HEK293 (cell line): ENCODE measurements around the gene MRPL55.

Experiments used
- CTCF ChIA-PET: fragments of 350-600 bp; formaldehyde crosslinking; extraction: SDS; loops from one replicate; lab custom pipeline; 2021; ENCODE audit warnings: antibody characterized with exemption; lab: Yijun Ruan, JAX
- POLR2A ChIA-PET: fragments of 300-600 bp; formaldehyde crosslinking; extraction: SDS; loops from one replicate; lab custom pipeline; 2020; ENCODE audit warnings: antibody characterized with exemption, inconsistent platforms; lab: Yijun Ruan, JAX
- H3K27ac ChIP-seq: fragments of 200-500 bp; sonication (Bioruptor generic); 2 replicates; pipeline ENCODE4 v1.5.1; 2014; ENCODE audit warnings: low read depth, low read length, control low read depth, inconsistent platforms; ENCODE audit errors: extremely low read depth
- H3K36me3 ChIP-seq, 2 experiments: fragments of 200-500 bp in 1 of 2; sonication (Bioruptor generic) in 1 of 2; 1 replicate in 1 of 2; 2 replicates in 1 of 2; pipeline ENCODE4 v1.5.1; 2014 to 2017; ENCODE audit warnings: inconsistent platforms in 2 of 2, low read length in 2 of 2; ENCODE audit not compliant: control insufficient read depth in 2 of 2, insufficient read depth in 1 of 2
- H3K4me1 ChIP-seq: fragments of 200-500 bp; sonication (Bioruptor generic); 2 replicates; pipeline ENCODE4 v1.5.1; 2014; ENCODE audit warnings: mild to moderate bottlenecking, low read length, inconsistent platforms; ENCODE audit not compliant: control insufficient read depth, insufficient read depth
- H3K4me3 ChIP-seq: 2 replicates; pipeline ENCODE4 v1.5.1; 2011; ENCODE audit warnings: low read depth, mild to moderate bottlenecking, control low read depth, low read length, moderate library complexity
- H3K9me3 ChIP-seq: fragments of 200-500 bp; sonication (Bioruptor generic); 2 replicates; pipeline ENCODE4 v1.5.1; 2014; ENCODE audit warnings: low read depth, low read length, inconsistent platforms; ENCODE audit not compliant: control insufficient read depth, insufficient read depth
- BCL11A ChIP-seq: fragments of 450-650 bp; formaldehyde crosslinking; IDR thresholded peaks from 2 replicates; pipeline ENCODE4 v1.5.1; 2016; ENCODE audit warnings: low read depth, missing biosample characterization, missing genetic modification characterization
- BCL11B ChIP-seq: fragments of 450-650 bp; formaldehyde crosslinking; IDR thresholded peaks from 2 replicates; pipeline ENCODE4 v1.5.1; 2016; ENCODE audit warnings: low read depth, missing biosample characterization, missing genetic modification characterization
- GLIS1 ChIP-seq: fragments of 450-650 bp; formaldehyde crosslinking; IDR thresholded peaks from 2 replicates; pipeline ENCODE4 v1.5.1; 2016; ENCODE audit warnings: missing biosample characterization, missing genetic modification characterization
- GLIS2 ChIP-seq: fragments of 450-650 bp; formaldehyde crosslinking; IDR thresholded peaks from 2 replicates; pipeline ENCODE4 v1.5.1; 2016; ENCODE audit warnings: missing biosample characterization, missing genetic modification characterization
- KLF16 ChIP-seq: fragments of 450-650 bp; formaldehyde crosslinking; IDR thresholded peaks from 2 replicates; pipeline ENCODE4 v1.5.1; 2017; ENCODE audit warnings: missing biosample characterization, missing genetic modification characterization
- KLF17 ChIP-seq: fragments of 450-650 bp; formaldehyde crosslinking; IDR thresholded peaks from 2 replicates; pipeline ENCODE4 v1.5.1; 2016; ENCODE audit warnings: missing biosample characterization, missing genetic modification characterization
- MZF1 ChIP-seq: fragments of 450-650 bp; formaldehyde crosslinking; IDR thresholded peaks from 2 replicates; pipeline ENCODE4 v1.5.1; 2017; ENCODE audit warnings: missing biosample characterization, missing genetic modification characterization, borderline replicate concordance
- PRDM6 ChIP-seq: fragments of 450-650 bp; formaldehyde crosslinking; IDR thresholded peaks from 2 replicates; pipeline ENCODE4 v1.5.1; 2017; ENCODE audit warnings: missing biosample characterization, missing genetic modification characterization
- RBAK ChIP-seq: fragments of 450-650 bp; formaldehyde crosslinking; IDR thresholded peaks from 2 replicates; pipeline ENCODE4 v1.5.1; 2016; ENCODE audit warnings: missing biosample characterization, missing genetic modification characterization
- SCRT2 ChIP-seq: fragments of 450-650 bp; formaldehyde crosslinking; IDR thresholded peaks from 2 replicates; pipeline ENCODE4 v1.5.1; 2016; ENCODE audit warnings: missing biosample characterization, missing genetic modification characterization
- ZBTB10 ChIP-seq: fragments of 450-650 bp; formaldehyde crosslinking; IDR thresholded peaks from 2 replicates; pipeline ENCODE4 v1.5.1; 2016; ENCODE audit warnings: missing biosample characterization, missing genetic modification characterization
- ZNF148 ChIP-seq: fragments of 450-650 bp; formaldehyde crosslinking; IDR thresholded peaks from 2 replicates; pipeline ENCODE4 v1.5.0; 2017; ENCODE audit warnings: missing biosample characterization, missing genetic modification characterization, borderline replicate concordance
- ZNF202 ChIP-seq: fragments of 450-650 bp; formaldehyde crosslinking; IDR thresholded peaks from 2 replicates; pipeline ENCODE4 v1.5.1; 2016; ENCODE audit warnings: missing biosample characterization, missing genetic modification characterization, borderline replicate concordance
- ZNF214 ChIP-seq: fragments of 450-650 bp; formaldehyde crosslinking; IDR thresholded peaks from 2 replicates; pipeline ENCODE4 v1.5.1; 2017; ENCODE audit warnings: missing biosample characterization, mild to moderate bottlenecking, missing genetic modification characterization, borderline replicate concordance
- ZNF341 ChIP-seq: fragments of 450-650 bp; formaldehyde crosslinking; IDR thresholded peaks from 2 replicates; pipeline ENCODE4; 2016; ENCODE audit warnings: low read depth, missing biosample characterization, missing genetic modification characterization
- ZNF449 ChIP-seq: fragments of 450-650 bp; formaldehyde crosslinking; IDR thresholded peaks from 2 replicates; pipeline ENCODE4 v1.5.1; 2017; ENCODE audit warnings: missing biosample characterization, mild to moderate bottlenecking, missing genetic modification characterization, moderate library complexity
- ZNF530 ChIP-seq: fragments of 450-650 bp; formaldehyde crosslinking; IDR thresholded peaks from 2 replicates; pipeline ENCODE4 v1.5.1; 2016; ENCODE audit warnings: low read depth, missing biosample characterization, missing genetic modification characterization
- ZNF585B ChIP-seq: fragments of 450-650 bp; formaldehyde crosslinking; IDR thresholded peaks from 2 replicates; pipeline ENCODE4 v1.5.1; 2016; ENCODE audit warnings: missing biosample characterization, missing genetic modification characterization
- ZNF670 ChIP-seq: fragments of 450-650 bp; formaldehyde crosslinking; IDR thresholded peaks from 2 replicates; pipeline ENCODE4 v1.5.1; 2016; ENCODE audit warnings: missing biosample characterization, missing genetic modification characterization, low read depth
- ZSCAN30 ChIP-seq: fragments of 450-650 bp; IDR thresholded peaks from 2 replicates; pipeline ENCODE4 v1.5.1; 2018; ENCODE audit warnings: missing biosample characterization, mild to moderate bottlenecking, missing genetic modification characterization, moderate library complexity
- ZSCAN4 ChIP-seq: fragments of 450-650 bp; formaldehyde crosslinking; IDR thresholded peaks from 2 replicates; pipeline ENCODE4 v1.5.1; 2017; ENCODE audit warnings: missing biosample characterization, missing genetic modification characterization
- ZSCAN5A ChIP-seq: fragments of 450-650 bp; formaldehyde crosslinking; IDR thresholded peaks from 2 replicates; pipeline ENCODE4 v1.5.1; 2016; ENCODE audit warnings: missing biosample characterization, missing genetic modification characterization

MRPL55 gene

GRCh38 chr1:228151180-228151925 lies 42.3 kb upstream of the MRPL55 start:
- peaks cover 0 to 27% of the 10 kb centered on the region in 2 experiments; a peak in 1 of 3 replicates for H3K36me3 ChIP-seq
- no peak overlapping the region for H3K27ac ChIP-seq
- H3K4me3 ChIP-seq: no peak overlapping the region
- no peaks in the 10 kb centered on the region for H3K9me3 ChIP-seq
- peaks cover 3% of the 10 kb centered on the region; the same call in 1 of the 2 replicates for H3K4me1 ChIP-seq
- ChIA-PET POLR2A (interaction anchor here (1.8 to 9.6 kb wide), 2 partner anchors 11 to 13 kb away, joined by 8 to 82 read pairs; partner anchors contain the start of genes GUK1 and IBA57), CTCF (interaction anchor here (1.2 to 2.7 kb wide), 3 partner anchors 14 to 152 kb away, joined by 3 to 14 read pairs (median 10); partner anchors contain the start of gene IBA57)
- TF ChIP-seq ZNF449 (tag by site-specific recombination): no peak
- no peak for TF ChIP-seq ZNF670 (tag by site-specific recombination)
- no peak for TF ChIP-seq MZF1 (tag by site-specific recombination)
- TF ChIP-seq ZSCAN4 (tag by site-specific recombination): no peak
- no peak for TF ChIP-seq ZNF202 (tag by site-specific recombination)
- TF ChIP-seq ZNF148 (tag by site-specific recombination): no peak
- TF ChIP-seq RBAK (tag by site-specific recombination): no peak
- no peak for TF ChIP-seq BCL11B (tag by site-specific recombination)
- no peak for TF ChIP-seq ZNF585B
- TF ChIP-seq PRDM6 (tag by site-specific recombination): no peak
- TF ChIP-seq KLF17 (tag by site-specific recombination): no peak
- no peak for TF ChIP-seq ZNF214 (tag by site-specific recombination)
- peak; percentile 59; the same call in 1 of the 2 replicates for TF ChIP-seq ZNF341
- no peak for TF ChIP-seq KLF16 (tag by site-specific recombination)
- TF ChIP-seq BCL11A (tag by site-specific recombination): no peak
- no peak for TF ChIP-seq ZSCAN5A (tag by site-specific recombination)
- TF ChIP-seq SCRT2 (tag by site-specific recombination): no peak
- no peak for TF ChIP-seq ZBTB10 (tag by site-specific recombination)
- TF ChIP-seq ZSCAN30 (tag by site-specific recombination): no peak
- no peak for TF ChIP-seq ZNF530
- TF ChIP-seq GLIS1 (tag by site-specific recombination): peak; percentile 37
- peak; percentile 49; the same call in 1 of the 2 replicates for TF ChIP-seq GLIS2
